GM23338 (cell line): ENCODE measurements around the gene NFXL1. TPM values are rescaled to one million over a fixed set of nuclear protein-coding genes. Genes with fewer than 3 reads are reported as not detected.

ENCODE experiments used
- ATAC-seq: fragments of 200-7000 bp; cut with Tn5 transposase; 3 replicates; pipeline ENCODE4 v1.9.1; 2020
- DNase-seq: peaks from one replicate; pipeline ENCODE4 v3.0.0-alpha.2; 2015; ENCODE audit warnings: low spot score
- H2AFZ ChIP-seq: fragments of 200-600 bp; sonication (generic); 2 replicates; pipeline ENCODE4 v1.8.0; 2016; ENCODE audit warnings: antibody characterized with exemption, mild to moderate bottlenecking, moderate library complexity
- H3F3A ChIP-seq: fragments of 200-600 bp; sonication (generic); replicated peaks from 2 replicates; pipeline ENCODE4 v1.8.0; 2017; ENCODE audit warnings: antibody characterized with exemption, mixed run types, low read depth
- H3K27ac ChIP-seq: fragments of 200-600 bp; sonication (generic); 2 replicates; pipeline ENCODE4 v1.6.1; 2016; ENCODE audit warnings: low read depth
- H3K27me3 ChIP-seq: fragments of 200-600 bp; sonication (generic); 2 replicates; pipeline ENCODE4 v1.8.0; 2016; ENCODE audit warnings: mild to moderate bottlenecking, mixed run types, moderate library complexity; ENCODE audit not compliant: insufficient read depth
- H3K36me3 ChIP-seq: fragments of 200-600 bp; sonication (generic); 2 replicates; pipeline ENCODE4 v1.8.0; 2016; ENCODE audit warnings: mild to moderate bottlenecking; ENCODE audit not compliant: insufficient read depth
- H3K4me1 ChIP-seq: fragments of 200-600 bp; sonication (generic); 2 replicates; pipeline ENCODE4 v1.8.0; 2016; ENCODE audit warnings: mild to moderate bottlenecking, moderate library complexity; ENCODE audit not compliant: insufficient read depth
- H3K4me2 ChIP-seq: fragments of 200-600 bp; sonication (generic); 2 replicates; pipeline ENCODE4 v1.7.1; 2017; ENCODE audit warnings: mixed run types
- H3K4me3 ChIP-seq: fragments of 200-600 bp; sonication (generic); 2 replicates; pipeline ENCODE4 v1.6.1; 2016; ENCODE audit warnings: mixed run types
- H3K79me2 ChIP-seq: fragments of 200-600 bp; sonication (generic); replicated peaks from 2 replicates; pipeline ENCODE4 v1.8.0; 2017; ENCODE audit warnings: mild to moderate bottlenecking; ENCODE audit not compliant: insufficient read depth
- H3K9me2 ChIP-seq: fragments of 200-600 bp; sonication (generic); 2 replicates; pipeline ENCODE4 v1.8.0; 2017; ENCODE audit not compliant: insufficient read depth
- H4K20me1 ChIP-seq: fragments of 200-600 bp; sonication (generic); replicated peaks from 2 replicates; pipeline ENCODE4 v1.8.0; 2017; ENCODE audit warnings: mild to moderate bottlenecking; ENCODE audit not compliant: insufficient read depth
- H3K27ac Mint-ChIP-seq: 2 replicates; pipeline ENCODE4 v1.8.0; 2020; ENCODE audit warnings: inconsistent platforms, mild to moderate bottlenecking, moderate library complexity, mixed read lengths
- H3K27me3 Mint-ChIP-seq: 3 replicates; pipeline ENCODE4 v1.8.0; 2022; ENCODE audit warnings: low read depth, mild to moderate bottlenecking, moderate library complexity, mixed read lengths, inconsistent platforms; ENCODE audit not compliant: insufficient read depth, poor library complexity
- H3K36me3 Mint-ChIP-seq: 3 replicates; pipeline ENCODE4 v1.8.0; 2021; ENCODE audit warnings: low read depth, mild to moderate bottlenecking, inconsistent platforms, moderate library complexity, mixed read lengths
- H3K4me1 Mint-ChIP-seq: 3 replicates; pipeline ENCODE4 v1.8.0; 2020; ENCODE audit warnings: mild to moderate bottlenecking, inconsistent platforms, mixed read lengths
- H3K4me3 Mint-ChIP-seq: 3 replicates; pipeline ENCODE4 v1.8.0; 2021; ENCODE audit warnings: moderate library complexity, mild to moderate bottlenecking, inconsistent platforms, mixed read lengths
- H3K9me3 Mint-ChIP-seq: 3 replicates; pipeline ENCODE4 v1.8.0; 2020; ENCODE audit warnings: moderate library complexity, mild to moderate bottlenecking, inconsistent platforms, mixed read lengths
- CREB1 ChIP-seq: fragments of 250-450 bp; sonication (Bioruptor Pico); IDR thresholded peaks from 2 replicates; pipeline ENCODE4 v1.5.0; 2020; ENCODE audit warnings: low read depth, mild to moderate bottlenecking, moderate library complexity
- EZH2 ChIP-seq: fragments of 200-600 bp; sonication (generic); IDR thresholded peaks from one replicate; pipeline ENCODE4 v1.8.0; 2017; ENCODE audit warnings: antibody characterized with exemption, mild to moderate bottlenecking, low read depth; ENCODE audit not compliant: unreplicated experiment
- EZH2phosphoT487 ChIP-seq: fragments of 200-600 bp; sonication (generic); IDR thresholded peaks from one replicate; pipeline ENCODE4 v1.8.1; 2018; ENCODE audit warnings: antibody characterized with exemption; ENCODE audit not compliant: unreplicated experiment
- JUNB ChIP-seq: IDR thresholded peaks from one replicate; pipeline ENCODE4 v1.6.1; 2016; ENCODE audit warnings: antibody characterized with exemption; ENCODE audit not compliant: unreplicated experiment
- NANOG ChIP-seq: IDR thresholded peaks from 2 replicates; pipeline ENCODE4 v1.6.1; 2016; ENCODE audit warnings: antibody characterized with exemption, borderline replicate concordance
- POLR2AphosphoS5 ChIP-seq: IDR thresholded peaks from 2 replicates; pipeline ENCODE4 v1.6.1; 2016; ENCODE audit warnings: antibody characterized with exemption, low read depth
- STAT1 ChIP-seq: IDR thresholded peaks from one replicate; pipeline ENCODE4 v1.6.1; 2016; ENCODE audit warnings: antibody characterized with exemption; ENCODE audit not compliant: unreplicated experiment
- ZNF114 ChIP-seq: fragments of 250-450 bp; sonication (Bioruptor Pico); IDR thresholded peaks from 2 replicates; pipeline ENCODE4 v1.5.0; 2020; ENCODE audit warnings: mild to moderate bottlenecking, moderate library complexity
- ZNF331 ChIP-seq: fragments of 250-450 bp; sonication (Bioruptor Pico); IDR thresholded peaks from 2 replicates; pipeline ENCODE4 v1.5.0; 2020; ENCODE audit warnings: low read depth, mild to moderate bottlenecking, moderate library complexity
- polyA plus RNA-seq: library from polyadenylated mRNA; unstranded; fragments of >200 nt; fragmentation: Nextera tagmentation; extraction: Ambion mirVana; gene quantifications from 2 replicates; pipeline ENCODE4 v1.2.1, GENCODE V29; 2016
- total RNA-seq: library from RNA; depleted of rRNA; stranded (reverse); fragments of >200 nt; shearing (Covaris generic); gene quantifications from 2 replicates; pipeline ENCODE4 v1.2.3, GENCODE V29; 2014
- TF ChIP-seq, protein P1 (sequence below), 2 experiments: fragments of 200-600 bp in 1 of 2; sonication (generic) in 1 of 2; conservative IDR thresholded peaks; 2 replicates each; pipeline versions ENCODE4 v1.5.1 to v1.6.1; 2016 to 2017; ENCODE audit warnings: antibody characterized with exemption in 2 of 2, low read depth in 2 of 2, mild to moderate bottlenecking in 2 of 2, moderate library complexity in 1 of 2
- TF ChIP-seq, protein P2 (sequence below): IDR thresholded peaks from one replicate; pipeline ENCODE4 v1.6.1; 2018; ENCODE audit warnings: antibody characterized with exemption; ENCODE audit not compliant: unreplicated experiment
- TF ChIP-seq, protein P3 (sequence below): fragments of 250-450 bp; sonication (Bioruptor Pico); IDR thresholded peaks from 2 replicates; pipeline ENCODE4 v1.5.0; 2020; ENCODE audit warnings: mild to moderate bottlenecking, moderate library complexity
- TF ChIP-seq, protein P4 (sequence below): IDR thresholded peaks from 2 replicates; pipeline ENCODE4 v1.6.1; 2016; ENCODE audit warnings: antibody characterized with exemption

The NFXL1 gene
- total and polyA plus RNA-seq, 2 experiments from 2014 or later: 19.4 to 31.7 TPM

DNA sequence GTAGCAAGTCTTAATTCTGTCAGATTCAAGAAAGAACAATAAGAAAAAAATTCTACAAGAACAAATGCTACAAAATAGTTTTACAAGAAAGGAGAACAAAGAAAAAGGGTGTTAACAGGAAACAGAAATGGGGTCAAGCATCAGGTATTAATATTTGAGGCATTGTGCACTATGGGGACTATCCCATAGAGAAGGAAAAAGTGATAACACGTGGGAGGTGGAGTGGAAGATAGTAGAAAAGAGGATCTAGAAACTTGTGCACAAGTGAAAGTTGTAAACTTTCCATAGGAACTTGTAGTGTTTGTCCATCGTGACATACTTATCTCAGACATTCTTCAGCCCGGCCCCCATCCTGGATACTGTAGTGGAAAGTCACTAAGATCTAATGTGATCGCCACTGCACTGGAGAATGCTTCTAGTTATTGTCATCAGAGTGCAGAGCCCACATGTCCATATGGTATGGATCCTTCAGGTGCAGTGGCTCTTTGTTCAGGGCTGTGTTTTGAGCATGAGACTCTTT, 15.4 kb upstream of the NFXL1 start:
- TF ChIP-seq, protein P1, sequence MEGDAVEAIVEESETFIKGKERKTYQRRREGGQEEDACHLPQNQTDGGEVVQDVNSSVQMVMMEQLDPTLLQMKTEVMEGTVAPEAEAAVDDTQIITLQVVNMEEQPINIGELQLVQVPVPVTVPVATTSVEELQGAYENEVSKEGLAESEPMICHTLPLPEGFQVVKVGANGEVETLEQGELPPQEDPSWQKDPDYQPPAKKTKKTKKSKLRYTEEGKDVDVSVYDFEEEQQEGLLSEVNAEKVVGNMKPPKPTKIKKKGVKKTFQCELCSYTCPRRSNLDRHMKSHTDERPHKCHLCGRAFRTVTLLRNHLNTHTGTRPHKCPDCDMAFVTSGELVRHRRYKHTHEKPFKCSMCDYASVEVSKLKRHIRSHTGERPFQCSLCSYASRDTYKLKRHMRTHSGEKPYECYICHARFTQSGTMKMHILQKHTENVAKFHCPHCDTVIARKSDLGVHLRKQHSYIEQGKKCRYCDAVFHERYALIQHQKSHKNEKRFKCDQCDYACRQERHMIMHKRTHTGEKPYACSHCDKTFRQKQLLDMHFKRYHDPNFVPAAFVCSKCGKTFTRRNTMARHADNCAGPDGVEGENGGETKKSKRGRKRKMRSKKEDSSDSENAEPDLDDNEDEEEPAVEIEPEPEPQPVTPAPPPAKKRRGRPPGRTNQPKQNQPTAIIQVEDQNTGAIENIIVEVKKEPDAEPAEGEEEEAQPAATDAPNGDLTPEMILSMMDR (conservative IDR thresholded peaks at IDR 0.05; ENCODE audit: low read depth in 2 of 2): no peak
- no peak for TF ChIP-seq POLR2AphosphoS5
- TF ChIP-seq NANOG: no peak
- TF ChIP-seq, protein P2, sequence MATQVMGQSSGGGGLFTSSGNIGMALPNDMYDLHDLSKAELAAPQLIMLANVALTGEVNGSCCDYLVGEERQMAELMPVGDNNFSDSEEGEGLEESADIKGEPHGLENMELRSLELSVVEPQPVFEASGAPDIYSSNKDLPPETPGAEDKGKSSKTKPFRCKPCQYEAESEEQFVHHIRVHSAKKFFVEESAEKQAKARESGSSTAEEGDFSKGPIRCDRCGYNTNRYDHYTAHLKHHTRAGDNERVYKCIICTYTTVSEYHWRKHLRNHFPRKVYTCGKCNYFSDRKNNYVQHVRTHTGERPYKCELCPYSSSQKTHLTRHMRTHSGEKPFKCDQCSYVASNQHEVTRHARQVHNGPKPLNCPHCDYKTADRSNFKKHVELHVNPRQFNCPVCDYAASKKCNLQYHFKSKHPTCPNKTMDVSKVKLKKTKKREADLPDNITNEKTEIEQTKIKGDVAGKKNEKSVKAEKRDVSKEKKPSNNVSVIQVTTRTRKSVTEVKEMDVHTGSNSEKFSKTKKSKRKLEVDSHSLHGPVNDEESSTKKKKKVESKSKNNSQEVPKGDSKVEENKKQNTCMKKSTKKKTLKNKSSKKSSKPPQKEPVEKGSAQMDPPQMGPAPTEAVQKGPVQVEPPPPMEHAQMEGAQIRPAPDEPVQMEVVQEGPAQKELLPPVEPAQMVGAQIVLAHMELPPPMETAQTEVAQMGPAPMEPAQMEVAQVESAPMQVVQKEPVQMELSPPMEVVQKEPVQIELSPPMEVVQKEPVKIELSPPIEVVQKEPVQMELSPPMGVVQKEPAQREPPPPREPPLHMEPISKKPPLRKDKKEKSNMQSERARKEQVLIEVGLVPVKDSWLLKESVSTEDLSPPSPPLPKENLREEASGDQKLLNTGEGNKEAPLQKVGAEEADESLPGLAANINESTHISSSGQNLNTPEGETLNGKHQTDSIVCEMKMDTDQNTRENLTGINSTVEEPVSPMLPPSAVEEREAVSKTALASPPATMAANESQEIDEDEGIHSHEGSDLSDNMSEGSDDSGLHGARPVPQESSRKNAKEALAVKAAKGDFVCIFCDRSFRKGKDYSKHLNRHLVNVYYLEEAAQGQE: no peak
- no peak for TF ChIP-seq EZH2
- TF ChIP-seq, protein P3, sequence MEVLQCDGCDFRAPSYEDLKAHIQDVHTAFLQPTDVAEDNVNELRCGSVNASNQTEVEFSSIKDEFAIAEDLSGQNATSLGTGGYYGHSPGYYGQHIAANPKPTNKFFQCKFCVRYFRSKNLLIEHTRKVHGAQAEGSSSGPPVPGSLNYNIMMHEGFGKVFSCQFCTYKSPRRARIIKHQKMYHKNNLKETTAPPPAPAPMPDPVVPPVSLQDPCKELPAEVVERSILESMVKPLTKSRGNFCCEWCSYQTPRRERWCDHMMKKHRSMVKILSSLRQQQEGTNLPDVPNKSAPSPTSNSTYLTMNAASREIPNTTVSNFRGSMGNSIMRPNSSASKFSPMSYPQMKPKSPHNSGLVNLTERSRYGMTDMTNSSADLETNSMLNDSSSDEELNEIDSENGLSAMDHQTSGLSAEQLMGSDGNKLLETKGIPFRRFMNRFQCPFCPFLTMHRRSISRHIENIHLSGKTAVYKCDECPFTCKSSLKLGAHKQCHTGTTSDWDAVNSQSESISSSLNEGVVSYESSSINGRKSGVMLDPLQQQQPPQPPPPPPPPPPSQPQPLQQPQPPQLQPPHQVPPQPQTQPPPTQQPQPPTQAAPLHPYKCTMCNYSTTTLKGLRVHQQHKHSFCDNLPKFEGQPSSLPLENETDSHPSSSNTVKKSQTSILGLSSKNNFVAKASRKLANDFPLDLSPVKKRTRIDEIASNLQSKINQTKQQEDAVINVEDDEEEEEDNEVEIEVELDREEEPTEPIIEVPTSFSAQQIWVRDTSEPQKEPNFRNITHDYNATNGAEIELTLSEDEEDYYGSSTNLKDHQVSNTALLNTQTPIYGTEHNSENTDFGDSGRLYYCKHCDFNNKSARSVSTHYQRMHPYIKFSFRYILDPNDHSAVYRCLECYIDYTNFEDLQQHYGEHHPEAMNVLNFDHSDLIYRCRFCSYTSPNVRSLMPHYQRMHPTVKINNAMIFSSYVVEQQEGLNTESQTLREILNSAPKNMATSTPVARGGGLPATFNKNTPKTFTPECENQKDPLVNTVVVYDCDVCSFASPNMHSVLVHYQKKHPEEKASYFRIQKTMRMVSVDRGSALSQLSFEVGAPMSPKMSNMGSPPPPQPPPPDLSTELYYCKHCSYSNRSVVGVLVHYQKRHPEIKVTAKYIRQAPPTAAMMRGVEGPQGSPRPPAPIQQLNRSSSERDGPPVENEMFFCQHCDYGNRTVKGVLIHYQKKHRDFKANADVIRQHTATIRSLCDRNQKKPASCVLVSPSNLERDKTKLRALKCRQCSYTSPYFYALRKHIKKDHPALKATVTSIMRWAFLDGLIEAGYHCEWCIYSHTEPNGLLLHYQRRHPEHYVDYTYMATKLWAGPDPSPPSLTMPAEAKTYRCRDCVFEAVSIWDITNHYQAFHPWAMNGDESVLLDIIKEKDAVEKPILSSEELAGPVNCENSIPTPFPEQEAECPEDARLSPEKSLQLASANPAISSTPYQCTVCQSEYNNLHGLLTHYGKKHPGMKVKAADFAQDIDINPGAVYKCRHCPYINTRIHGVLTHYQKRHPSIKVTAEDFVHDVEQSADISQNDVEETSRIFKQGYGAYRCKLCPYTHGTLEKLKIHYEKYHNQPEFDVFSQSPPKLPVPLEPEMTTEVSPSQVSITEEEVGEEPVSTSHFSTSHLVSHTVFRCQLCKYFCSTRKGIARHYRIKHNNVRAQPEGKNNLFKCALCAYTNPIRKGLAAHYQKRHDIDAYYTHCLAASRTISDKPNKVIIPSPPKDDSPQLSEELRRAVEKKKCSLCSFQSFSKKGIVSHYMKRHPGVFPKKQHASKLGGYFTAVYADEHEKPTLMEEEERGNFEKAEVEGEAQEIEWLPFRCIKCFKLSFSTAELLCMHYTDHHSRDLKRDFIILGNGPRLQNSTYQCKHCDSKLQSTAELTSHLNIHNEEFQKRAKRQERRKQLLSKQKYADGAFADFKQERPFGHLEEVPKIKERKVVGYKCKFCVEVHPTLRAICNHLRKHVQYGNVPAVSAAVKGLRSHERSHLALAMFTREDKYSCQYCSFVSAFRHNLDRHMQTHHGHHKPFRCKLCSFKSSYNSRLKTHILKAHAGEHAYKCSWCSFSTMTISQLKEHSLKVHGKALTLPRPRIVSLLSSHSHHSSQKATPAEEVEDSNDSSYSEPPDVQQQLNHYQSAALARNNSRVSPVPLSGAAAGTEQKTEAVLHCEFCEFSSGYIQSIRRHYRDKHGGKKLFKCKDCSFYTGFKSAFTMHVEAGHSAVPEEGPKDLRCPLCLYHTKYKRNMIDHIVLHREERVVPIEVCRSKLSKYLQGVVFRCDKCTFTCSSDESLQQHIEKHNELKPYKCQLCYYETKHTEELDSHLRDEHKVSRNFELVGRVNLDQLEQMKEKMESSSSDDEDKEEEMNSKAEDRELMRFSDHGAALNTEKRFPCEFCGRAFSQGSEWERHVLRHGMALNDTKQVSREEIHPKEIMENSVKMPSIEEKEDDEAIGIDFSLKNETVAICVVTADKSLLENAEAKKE (CRISPR knock-in tag): no peak
- no peak for TF ChIP-seq ZNF331 (CRISPR knock-in tag)
- TF ChIP-seq, protein P4, sequence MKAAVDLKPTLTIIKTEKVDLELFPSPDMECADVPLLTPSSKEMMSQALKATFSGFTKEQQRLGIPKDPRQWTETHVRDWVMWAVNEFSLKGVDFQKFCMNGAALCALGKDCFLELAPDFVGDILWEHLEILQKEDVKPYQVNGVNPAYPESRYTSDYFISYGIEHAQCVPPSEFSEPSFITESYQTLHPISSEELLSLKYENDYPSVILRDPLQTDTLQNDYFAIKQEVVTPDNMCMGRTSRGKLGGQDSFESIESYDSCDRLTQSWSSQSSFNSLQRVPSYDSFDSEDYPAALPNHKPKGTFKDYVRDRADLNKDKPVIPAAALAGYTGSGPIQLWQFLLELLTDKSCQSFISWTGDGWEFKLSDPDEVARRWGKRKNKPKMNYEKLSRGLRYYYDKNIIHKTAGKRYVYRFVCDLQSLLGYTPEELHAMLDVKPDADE: no peak
- TF ChIP-seq JUNB: no peak
- TF ChIP-seq ZNF114: no peak
- TF ChIP-seq CREB1: no peak
- no peak for TF ChIP-seq EZH2phosphoT487
- TF ChIP-seq STAT1: no peak
- Histone ChIP-seq H3K36me3 (no peaks in the 10 kb centered on the region), H3K4me1 (no peaks in the 10 kb centered on the region), H3K4me2 (no peak overlapping the region), H3K4me3 (no peak overlapping the region), H3K27ac (no peak overlapping the region), H3K79me2 (no peaks in the 10 kb centered on the region), H4K20me1 (no peaks in the 10 kb centered on the region), H2AFZ (no peak overlapping the region), H3K27me3 (no peaks in the 10 kb centered on the region), H3K9me2 (no peaks in the 10 kb centered on the region), H3F3A (no peaks in the 10 kb centered on the region)
- Mint-ChIP-seq H3K9me3 (peaks cover 12% of the 10 kb centered on the region), H3K4me3 (no peak overlapping the region), H3K27me3 (peaks cover 4% of the 10 kb centered on the region), H3K4me1 (peaks cover 6% of the 10 kb centered on the region), H3K27ac (no peak overlapping the region), H3K36me3 (peaks cover 4% of the 10 kb centered on the region; the same call in 2 of the 3 replicates)
- DNase-seq: no peak
- no peak for ATAC-seq
